Smooth muscle cell (in vitro differentiated cells): ENCODE results near the gene HTD2. TPM values are rescaled to one million over a fixed set of nuclear protein-coding genes. Genes with fewer than 3 reads are reported as not detected.

Experiments
- DNase-seq: peaks from one replicate; lab custom pipeline; 2025; ENCODE audit not compliant: unreplicated experiment; lab: John Stamatoyannopoulos, UW
- H2AFZ ChIP-seq: fragments of 200-600 bp; sonication (generic); 2 replicates; pipeline ENCODE4 v1.6.0; 2016; ENCODE audit warnings: antibody characterized with exemption, low read depth, mild to moderate bottlenecking
- H3F3A ChIP-seq: fragments of 200-600 bp; sonication (generic); 2 replicates; pipeline ENCODE4 v1.6.0; 2017; ENCODE audit warnings: antibody characterized with exemption, low read depth
- H3K27ac ChIP-seq: fragments of 200-600 bp; sonication (generic); 2 replicates; pipeline ENCODE4 v1.5.1; 2016; ENCODE audit warnings: low read depth, mild to moderate bottlenecking
- H3K27me3 ChIP-seq: fragments of 200-600 bp; sonication (generic); 2 replicates; pipeline ENCODE4 v1.6.1; 2016; ENCODE audit warnings: low read depth, mild to moderate bottlenecking
- H3K36me3 ChIP-seq: fragments of 200-600 bp; sonication (generic); 2 replicates; pipeline ENCODE4 v1.5.1; 2016; ENCODE audit warnings: low read depth
- H3K4me1 ChIP-seq: fragments of 200-600 bp; sonication (generic); 2 replicates; pipeline ENCODE4 v1.5.1; 2016; ENCODE audit warnings: low read depth
- H3K4me2 ChIP-seq: fragments of 200-600 bp; sonication (generic); 2 replicates; pipeline ENCODE4 v1.6.0; 2016; ENCODE audit warnings: mild to moderate bottlenecking
- H3K4me3 ChIP-seq: fragments of 200-600 bp; sonication (generic); 2 replicates; pipeline ENCODE4 v1.5.1; 2016; ENCODE audit warnings: mild to moderate bottlenecking
- H3K79me2 ChIP-seq: fragments of 200-600 bp; sonication (generic); 2 replicates; pipeline ENCODE4 v1.6.0; 2016; ENCODE audit warnings: low read depth, mild to moderate bottlenecking
- H3K9ac ChIP-seq: fragments of 200-600 bp; sonication (generic); 2 replicates; pipeline ENCODE4 v1.6.0; 2016; ENCODE audit warnings: low read depth
- H3K9me3 ChIP-seq: fragments of 200-600 bp; sonication (generic); replicated peaks from 2 replicates; pipeline ENCODE4 v1.5.1; 2016; ENCODE audit warnings: low read depth
- H4K20me1 ChIP-seq: fragments of 200-600 bp; sonication (generic); 2 replicates; pipeline ENCODE4 v1.6.0; 2016; ENCODE audit warnings: low read depth
- CTCF ChIP-seq: fragments of 200-600 bp; sonication (generic); IDR thresholded peaks from 2 replicates; pipeline ENCODE4 v1.5.1; 2017; ENCODE audit warnings: borderline replicate concordance, mild to moderate bottlenecking, antibody characterized with exemption; ENCODE audit not compliant: insufficient read depth, poor library complexity, severe bottlenecking
- WGBS: methylation state at CpG from one replicate; pipeline ENCODE4 v1.1.7; 2016; ENCODE audit warnings: low lambda C conversion rate; 5-methylcytosine and 5-hydroxymethylcytosine counted together
- polyA plus RNA-seq: library from polyadenylated mRNA; unstranded; fragments of >200 nt; fragmentation: Nextera tagmentation; extraction: Ambion mirVana; gene quantifications from 2 replicates; pipeline ENCODE4 v1.2.1, GENCODE V29; 2016
- total RNA-seq: library from RNA; depleted of rRNA; stranded (reverse); fragments of >200 nt; gene quantifications from 2 replicates; pipeline ENCODE4 v1.2.3, GENCODE V29; 2014

The HTD2 gene
- total and polyA plus RNA-seq, 2 experiments from 2014 or later: 19.6 to 19.7 TPM

DNA sequence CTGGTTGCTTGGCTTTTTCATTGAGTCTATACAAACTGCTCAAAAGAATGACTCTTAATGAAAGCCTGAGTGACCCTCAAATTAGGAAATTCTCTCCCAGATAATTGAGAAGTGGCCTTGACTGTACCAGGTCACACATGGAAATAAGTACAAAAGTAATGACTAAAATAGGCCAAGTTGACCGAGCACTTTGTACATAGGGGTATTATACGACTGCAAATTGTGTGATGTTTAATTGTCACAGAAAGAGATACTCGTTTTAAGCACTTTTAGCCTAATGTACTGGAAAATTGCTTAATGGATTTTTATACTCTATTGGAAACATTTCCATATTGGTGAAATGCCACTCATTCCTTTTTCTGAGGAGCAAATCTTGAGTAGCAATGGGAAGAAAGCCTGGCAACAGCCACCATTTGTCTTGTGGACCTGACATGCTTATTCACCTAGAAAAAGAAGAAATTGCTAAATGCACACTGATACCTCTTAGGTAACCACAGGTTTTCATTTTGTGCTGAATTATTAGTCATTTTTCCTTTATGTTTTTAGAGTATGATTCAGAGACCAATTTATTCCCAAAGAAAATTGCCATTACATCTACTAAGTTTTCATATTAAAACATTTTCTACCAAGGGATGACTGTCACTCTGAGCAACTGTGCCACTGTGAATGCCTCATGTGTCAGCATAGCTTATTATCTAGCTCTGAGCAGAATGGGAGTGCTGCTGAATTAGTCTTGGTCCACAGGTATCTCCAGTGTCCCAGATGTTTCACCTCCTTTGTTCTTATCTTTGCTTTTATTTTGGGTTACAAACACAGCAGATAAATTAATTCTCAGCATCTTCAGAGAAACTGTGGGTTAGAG, 17.4 kb downstream of the HTD2 start:
- H3K27ac ChIP-seq: no peak overlapping the region

GRCh38 chr3:58324391-58325390, 18.4 kb downstream of the HTD2 start:
- Histone ChIP-seq H3K4me3 (no peak overlapping the region), H3K27ac (no peak overlapping the region), H3K79me2 (no peaks in the 10 kb centered on the region), H3F3A (no peaks in the 10 kb centered on the region), H3K27me3 (no peaks in the 10 kb centered on the region), H3K36me3 (no peaks in the 10 kb centered on the region), H3K4me1 (peaks cover 6% of the 10 kb centered on the region), H3K9ac (no peak overlapping the region), H3K9me3 (no peaks in the 10 kb centered on the region), H3K4me2 (peak overlapping the region; percentile 61), H4K20me1 (peaks cover 7% of the 10 kb centered on the region), H2AFZ (no peak overlapping the region)
- no peak for TF ChIP-seq CTCF
- WGBS: 83% methylated on average over 7 of the region's 7 CpGs
- DNase-seq: no peak

More for the DNA sequence above, 17.4 kb downstream of the HTD2 start:
- Histone ChIP-seq H3K36me3 (no peaks in the 10 kb centered on the region), H4K20me1 (peaks cover 7% of the 10 kb centered on the region), H3K27me3 (no peaks in the 10 kb centered on the region), H3K4me1 (peaks cover 6% of the 10 kb centered on the region), H3K9ac (no peak overlapping the region), H3F3A (no peaks in the 10 kb centered on the region), H3K4me2 (no peak overlapping the region), H3K4me3 (no peak overlapping the region), H3K9me3 (no peaks in the 10 kb centered on the region), H2AFZ (no peak overlapping the region), H3K79me2 (no peaks in the 10 kb centered on the region)
- TF ChIP-seq CTCF: no peak
- WGBS: 97% methylated on average over 3 of the region's 3 CpGs
- no peak for DNase-seq

- Histone ChIP-seq H3K9me3 (no peaks in the 10 kb centered on the region), H3F3A (no peaks in the 10 kb centered on the region), H3K4me3 (no peak overlapping the region), H3K27ac (no peak overlapping the region), H3K4me1 (peaks cover 6% of the 10 kb centered on the region), H3K27me3 (no peaks in the 10 kb centered on the region), H2AFZ (no peak overlapping the region), H3K36me3 (no peaks in the 10 kb centered on the region), H3K79me2 (no peaks in the 10 kb centered on the region), H4K20me1 (peaks cover 7% of the 10 kb centered on the region), H3K9ac (no peak overlapping the region), H3K4me2 (peak overlapping the region; percentile 61)
- 73% methylated on average over 2 of the region's 2 CpGs for WGBS
- no peak for DNase-seq
- TF ChIP-seq CTCF: no peak
Measured at GRCh38 chr3:58325525-58325992, 19.2 kb downstream of the HTD2 start.
